NOMO-1 treated with dmso at 0.1 percent for 144 hours (cell line): ENCODE results near the gene ZNF726.
"Not testable (repeated sequence)": the region's sequence is repeated elsewhere in the genome, so short reads cannot be mapped to it uniquely, and the experiment has no call there.

Experiments
- DNase-seq: peaks from one replicate; lab custom pipeline; 2025; ENCODE audit not compliant: unreplicated experiment; lab: John Stamatoyannopoulos, UW

The ZNF726 gene

GRCh38 chr19:23937031-23937430 lies 22.3 kb downstream of the ZNF726 start:
- DNase-seq = not testable (repeated sequence)

DNA sequence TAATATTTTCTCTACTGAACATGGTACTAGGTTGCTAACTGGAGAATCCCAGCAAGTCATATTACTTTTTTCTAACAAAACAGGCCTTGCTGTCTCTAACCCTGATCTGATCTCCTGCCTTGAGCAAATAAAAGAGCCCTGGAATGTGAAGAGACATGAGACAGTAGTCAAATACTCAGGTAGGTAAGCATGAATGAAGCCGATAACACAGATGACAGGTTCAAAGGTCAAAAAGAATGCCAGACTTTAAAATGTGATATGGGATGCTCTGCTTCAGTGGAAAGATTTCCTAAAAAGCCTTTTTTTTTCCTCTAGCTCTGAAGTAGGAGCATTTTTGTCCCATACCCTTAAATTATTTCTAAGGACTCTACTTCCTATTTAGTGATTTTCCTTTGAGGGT lies 28.7 kb downstream of the ZNF726 start:
- DNase-seq = no peak

DNA sequence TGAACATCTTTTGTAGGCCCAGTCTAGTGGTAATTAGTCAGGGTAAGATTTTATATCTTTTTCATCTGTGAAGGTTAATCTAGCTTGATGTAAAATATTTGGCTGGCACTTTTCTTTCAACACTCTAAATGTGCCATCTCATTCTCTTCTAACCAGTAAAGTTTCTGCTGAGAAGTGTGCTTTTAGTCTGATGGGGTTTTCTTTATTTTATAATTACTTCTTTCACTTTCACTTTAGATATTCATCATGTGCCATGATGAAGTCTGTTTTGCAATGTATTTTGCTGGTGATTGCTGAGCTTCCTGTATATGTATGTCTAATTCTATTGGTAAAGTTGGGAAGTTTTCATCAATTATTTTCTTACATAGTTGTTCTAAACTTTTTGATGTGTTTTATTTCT lies 31.9 kb downstream of the ZNF726 start:
- DNase-seq = no peak

DNA sequence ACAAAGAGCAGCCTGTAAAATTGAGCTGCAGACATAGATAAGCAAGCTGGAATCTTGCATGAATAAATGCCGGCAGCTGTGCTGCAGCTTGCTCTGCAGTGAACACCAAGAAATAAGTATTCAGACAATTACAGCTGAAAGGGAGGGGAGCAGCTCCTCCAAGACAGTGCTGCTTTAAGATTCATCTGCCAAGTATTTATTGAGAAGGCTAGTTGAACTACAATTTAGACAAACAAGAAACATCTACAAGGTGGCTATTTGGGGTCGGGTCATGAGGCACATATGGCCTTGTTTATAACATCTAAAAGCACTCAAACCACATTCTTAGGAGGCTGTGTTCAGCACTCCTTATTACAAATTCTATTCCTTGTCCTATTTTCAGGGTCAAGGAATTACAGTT lies 34.9 kb downstream of the ZNF726 start:
- no peak for DNase-seq

GRCh38 chr19:23956051-23956450 lies 41.4 kb downstream of the ZNF726 start:
- DNase-seq = no peak

DNA sequence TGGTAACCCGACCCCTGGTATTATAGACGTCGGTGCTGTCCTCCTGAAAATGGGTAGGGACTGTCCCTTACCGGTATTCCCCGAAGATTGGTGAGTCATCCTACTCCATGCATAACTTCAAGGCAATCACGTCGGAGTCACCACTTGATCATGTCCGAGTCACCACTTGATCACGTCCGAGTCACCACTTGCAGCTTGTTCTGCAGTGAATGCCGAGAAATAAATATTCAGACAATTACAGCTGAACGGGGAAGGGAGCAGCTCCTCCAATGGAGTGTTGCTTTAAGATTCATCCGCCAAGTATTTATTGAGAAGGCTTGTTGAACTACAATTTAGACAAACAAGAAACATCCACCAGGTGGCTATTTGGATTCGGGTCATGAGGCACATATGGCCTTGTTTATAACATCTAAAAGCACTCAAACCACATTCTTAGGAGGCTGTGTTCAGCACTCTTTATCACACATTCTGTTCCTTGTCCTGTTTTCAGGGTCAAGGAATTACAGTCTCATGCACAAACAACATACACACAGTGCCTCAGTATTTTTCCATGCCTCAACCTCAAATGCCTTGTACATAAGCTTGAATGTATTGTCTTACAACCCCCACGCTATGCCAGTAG lies 43.1 kb downstream of the ZNF726 start:
- DNase-seq = no peak

DNA sequence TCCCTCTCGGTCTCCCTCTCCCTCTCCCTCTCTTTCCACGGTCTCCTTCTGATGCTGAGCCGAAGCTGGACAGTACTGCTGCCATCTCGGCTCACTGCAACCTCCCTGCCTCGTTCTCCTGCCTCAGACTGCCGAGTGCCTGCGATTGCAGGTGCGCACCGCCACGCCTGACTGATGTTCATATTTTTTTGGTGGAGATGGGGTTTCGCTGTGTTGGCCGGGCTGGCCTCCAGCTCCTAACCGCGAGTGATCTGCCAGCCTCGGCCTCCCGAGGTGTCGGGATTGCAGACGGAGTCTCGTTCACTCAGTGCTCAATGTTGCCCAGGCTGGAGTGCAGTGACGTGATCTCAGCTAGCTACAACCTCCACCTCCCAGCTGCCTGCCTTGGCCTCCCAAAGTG lies 48.7 kb downstream of the ZNF726 start:
- not testable (repeated sequence) for DNase-seq

DNA sequence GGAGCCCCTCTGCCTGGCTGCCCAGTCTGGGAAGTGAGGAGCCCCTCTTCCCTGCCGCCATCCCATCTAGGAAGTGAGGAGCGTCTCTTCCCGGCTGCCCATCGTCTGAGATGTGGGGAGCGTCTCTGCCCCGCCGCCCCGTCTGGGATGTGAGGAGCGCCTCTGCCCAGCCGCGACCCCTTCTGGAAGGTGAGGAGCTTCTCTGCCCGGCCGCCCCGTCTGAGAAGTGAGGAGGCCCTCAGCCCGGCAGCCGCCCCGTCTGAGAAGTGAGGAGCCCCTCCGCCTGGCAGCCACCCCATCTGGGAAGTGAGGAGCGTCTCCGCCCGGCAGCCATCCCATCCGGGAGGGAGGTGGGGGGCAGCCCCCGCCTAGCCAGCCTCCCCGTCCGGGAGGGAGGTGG lies 49.2 kb downstream of the ZNF726 start:
- not testable (repeated sequence) for DNase-seq

GRCh38 chr19:23964334-23964733 lies 49.6 kb downstream of the ZNF726 start:
- DNase-seq = not testable (repeated sequence)

DNA sequence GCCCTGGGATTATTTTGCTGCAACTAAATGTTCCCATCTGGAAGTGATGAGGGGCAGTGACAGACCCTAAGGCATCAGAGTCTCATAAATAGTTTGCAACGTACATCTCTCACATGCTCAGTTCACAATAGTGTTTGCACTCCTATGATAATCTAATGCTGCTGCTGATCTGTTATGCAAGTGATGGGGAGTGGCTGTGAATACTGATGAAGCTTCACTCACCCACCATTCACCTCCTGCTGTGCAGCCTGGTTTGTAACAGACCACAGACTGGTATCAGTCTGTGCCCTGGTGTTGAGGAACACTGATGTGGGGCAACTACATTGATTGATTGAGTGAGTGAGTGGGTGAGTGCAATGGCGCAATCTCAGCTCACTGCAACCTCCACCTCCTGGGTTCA lies 54.9 kb downstream of the ZNF726 start:
- no peak for DNase-seq

DNA sequence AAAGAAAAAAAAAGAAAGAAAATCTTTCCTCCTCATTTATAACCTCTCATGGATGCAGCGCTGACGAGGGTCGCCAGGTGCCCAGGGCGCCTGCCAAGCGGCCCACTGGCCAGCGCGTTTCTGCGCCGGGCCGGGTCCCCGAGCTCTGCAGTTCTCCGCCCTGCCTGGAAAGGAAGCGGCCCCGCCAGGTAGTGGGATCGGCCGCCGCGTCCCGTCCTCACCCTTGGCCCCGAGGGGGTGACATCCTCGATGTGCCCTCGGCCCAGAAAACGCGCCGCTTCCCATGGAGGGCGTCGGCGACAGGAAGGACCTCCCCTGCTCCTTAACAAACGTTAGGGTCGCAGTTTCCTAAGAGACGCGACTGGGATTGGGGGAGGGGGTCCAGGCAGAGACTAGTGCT lies 56.9 kb downstream of the ZNF726 start:
- DNase-seq = no peak

DNA sequence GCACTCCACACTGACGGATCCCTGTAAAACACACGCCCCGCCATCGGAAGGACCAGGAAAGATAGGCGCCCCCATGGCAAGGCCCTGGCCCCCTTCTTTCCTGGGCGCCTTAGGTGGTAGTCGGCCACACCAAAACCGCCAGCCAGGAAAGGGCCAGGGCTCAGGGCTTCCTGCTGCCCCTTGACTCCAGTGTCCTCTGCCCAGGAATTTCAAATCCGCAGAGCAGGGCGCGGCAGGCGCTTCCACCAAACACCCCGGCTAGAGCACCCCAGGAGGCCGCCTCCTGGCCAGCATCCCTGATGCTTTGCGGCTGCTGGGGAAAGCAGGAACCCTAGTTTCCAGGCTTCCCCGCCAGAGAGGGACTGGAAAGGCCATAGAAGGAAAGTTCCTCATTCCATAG lies 57.5 kb downstream of the ZNF726 start:
- no peak for DNase-seq

- DNase-seq = no peak
Measured at GRCh38 chr19:23974941-23975340, 60.3 kb downstream of the ZNF726 start.

- DNase-seq = not testable (repeated sequence)
Measured at GRCh38 chr19:23976631-23977030, 61.9 kb downstream of the ZNF726 start.

DNA sequence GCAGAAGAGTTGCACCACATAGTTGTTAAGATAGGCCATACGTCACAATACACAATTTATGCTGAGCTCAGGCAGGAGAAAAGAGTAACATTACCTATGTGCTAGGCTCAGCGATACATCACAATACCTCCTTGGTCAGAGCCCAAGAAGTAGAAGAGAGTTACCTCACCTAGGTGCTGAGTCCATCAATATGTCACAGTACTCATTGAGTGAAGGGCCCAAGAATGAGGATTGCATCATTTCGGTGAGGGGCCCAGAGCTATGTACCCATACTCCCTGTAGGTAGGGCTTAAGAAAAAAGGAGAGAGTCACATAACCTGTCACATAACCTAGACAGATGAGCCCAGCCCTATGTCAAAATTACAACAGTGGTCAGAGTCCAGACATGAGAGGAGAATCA lies 62.6 kb downstream of the ZNF726 start:
- DNase-seq = not testable (repeated sequence)

DNA sequence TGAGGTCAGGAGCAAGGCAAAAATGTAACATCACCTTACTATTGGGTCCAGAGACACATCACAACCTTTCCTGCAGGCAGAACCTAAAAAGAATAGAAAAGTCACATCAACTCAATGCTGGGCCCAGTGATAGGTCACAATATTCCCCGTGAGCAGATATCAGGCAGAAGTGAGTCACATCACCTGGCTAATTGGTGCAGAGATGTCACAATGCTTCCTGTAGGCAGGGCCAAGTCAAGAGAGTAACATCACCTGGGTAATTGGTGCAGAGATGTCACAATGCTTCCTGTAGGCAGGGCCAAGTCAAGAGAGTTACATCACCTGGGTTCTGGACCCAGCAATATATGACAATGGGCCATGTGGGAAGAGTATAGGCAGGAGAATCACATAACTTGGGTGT lies 63.4 kb downstream of the ZNF726 start:
- no peak for DNase-seq

GRCh38 chr19:23980805-23981204 lies 66.1 kb downstream of the ZNF726 start:
- no peak for DNase-seq

DNA sequence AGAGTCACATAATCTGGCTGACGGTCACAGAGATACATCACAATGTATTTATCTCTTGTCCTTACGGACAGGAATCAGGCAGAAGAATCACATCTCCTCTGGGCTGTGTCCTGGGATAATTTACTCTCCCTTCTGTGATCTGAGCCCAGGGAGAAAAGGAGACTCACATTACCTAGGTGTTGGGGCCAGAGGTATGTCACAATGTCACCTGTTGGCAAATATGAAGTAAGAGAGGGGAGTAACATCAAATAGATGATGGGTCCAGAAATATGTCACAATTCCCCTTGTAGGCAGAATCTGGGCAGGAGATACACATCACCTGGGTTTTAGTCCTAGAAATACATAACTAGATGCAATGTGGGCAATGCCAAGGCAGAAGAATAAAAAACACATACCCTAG lies 67.2 kb downstream of the ZNF726 start:
- no peak for DNase-seq

GRCh38 chr19:23983406-23983805 lies 68.7 kb downstream of the ZNF726 start:
- DNase-seq = no peak
